Ecto neural progenitor cell (in vitro differentiated cells): ENCODE data around the gene ACBD5.
"Not testable (repeated sequence)": the region's sequence is repeated elsewhere in the genome, so short reads cannot be mapped to it uniquely, and the experiment has no call there.

Source experiments
- DNase-seq: peaks from one replicate; pipeline ENCODE4 v3.0.0-alpha.2; 2018; ENCODE audit warnings: low spot score

ACBD5 gene, protein sequence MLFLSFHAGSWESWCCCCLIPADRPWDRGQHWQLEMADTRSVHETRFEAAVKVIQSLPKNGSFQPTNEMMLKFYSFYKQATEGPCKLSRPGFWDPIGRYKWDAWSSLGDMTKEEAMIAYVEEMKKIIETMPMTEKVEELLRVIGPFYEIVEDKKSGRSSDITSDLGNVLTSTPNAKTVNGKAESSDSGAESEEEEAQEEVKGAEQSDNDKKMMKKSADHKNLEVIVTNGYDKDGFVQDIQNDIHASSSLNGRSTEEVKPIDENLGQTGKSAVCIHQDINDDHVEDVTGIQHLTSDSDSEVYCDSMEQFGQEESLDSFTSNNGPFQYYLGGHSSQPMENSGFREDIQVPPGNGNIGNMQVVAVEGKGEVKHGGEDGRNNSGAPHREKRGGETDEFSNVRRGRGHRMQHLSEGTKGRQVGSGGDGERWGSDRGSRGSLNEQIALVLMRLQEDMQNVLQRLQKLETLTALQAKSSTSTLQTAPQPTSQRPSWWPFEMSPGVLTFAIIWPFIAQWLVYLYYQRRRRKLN

GRCh38 chr10:27240212-27241009 is at the start of gene ACBD5:
ACBD5 (minus strand) TSS chr10:27240797; CDS start chr10:27240688, 109 bp downstream.
- peak; percentile 91 for DNase-seq

GRCh38 chr10:27285093-27285492 is 44.5 kb upstream of the ACBD5 start:
- no peak for DNase-seq

DNA sequence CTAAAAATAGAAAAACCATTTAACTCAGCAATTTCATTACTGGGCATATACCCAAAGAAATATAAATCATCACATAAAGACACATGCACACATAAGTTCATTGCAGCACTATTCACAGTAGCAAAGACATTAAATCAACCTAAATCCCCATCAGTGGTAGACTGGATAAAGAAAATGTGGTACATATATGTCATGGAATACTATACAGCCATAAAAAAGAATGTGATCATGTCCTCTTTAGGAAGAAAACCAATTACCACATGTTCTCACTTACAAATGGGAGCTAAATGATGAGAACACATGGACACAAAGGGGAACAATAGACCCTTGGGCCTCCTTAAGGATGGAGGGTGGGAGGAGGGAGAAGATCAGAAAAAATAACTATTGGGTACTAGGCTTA is 36.0 kb upstream of the ACBD5 start:
- DNase-seq, result no peak

GRCh38 chr10:27266025-27266424 is 25.4 kb upstream of the ACBD5 start:
- DNase-seq, result not testable (repeated sequence)

DNA sequence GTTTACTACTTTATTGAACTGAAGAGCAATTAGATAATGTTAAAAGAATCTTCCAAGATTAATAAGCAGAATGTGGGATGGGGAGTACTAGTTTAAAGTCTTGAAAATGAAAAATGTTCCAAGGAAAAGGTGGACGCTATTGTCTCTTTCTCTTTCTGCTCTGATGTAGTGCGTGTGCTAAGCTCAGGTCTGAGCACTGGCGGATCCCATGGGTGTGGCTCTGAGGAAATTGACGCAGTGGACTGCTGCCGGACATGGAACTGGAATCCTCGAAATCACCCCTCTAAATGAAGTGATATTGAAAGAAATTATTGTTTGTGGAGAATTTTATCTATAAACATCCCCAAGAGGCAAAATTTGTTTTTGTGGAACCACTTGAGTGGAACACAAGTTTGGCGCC is 22.2 kb upstream of the ACBD5 start:
- not testable (repeated sequence) for DNase-seq

- DNase-seq, result peak; percentile 71
Measured at GRCh38 chr10:27258838-27259812, 18.5 kb upstream of the ACBD5 start.

GRCh38 chr10:27258492-27258837 is 17.9 kb upstream of the ACBD5 start:
- DNase-seq, result no peak

GRCh38 chr10:27256299-27257189 is 15.9 kb upstream of the ACBD5 start:
- DNase-seq, result no peak

DNA sequence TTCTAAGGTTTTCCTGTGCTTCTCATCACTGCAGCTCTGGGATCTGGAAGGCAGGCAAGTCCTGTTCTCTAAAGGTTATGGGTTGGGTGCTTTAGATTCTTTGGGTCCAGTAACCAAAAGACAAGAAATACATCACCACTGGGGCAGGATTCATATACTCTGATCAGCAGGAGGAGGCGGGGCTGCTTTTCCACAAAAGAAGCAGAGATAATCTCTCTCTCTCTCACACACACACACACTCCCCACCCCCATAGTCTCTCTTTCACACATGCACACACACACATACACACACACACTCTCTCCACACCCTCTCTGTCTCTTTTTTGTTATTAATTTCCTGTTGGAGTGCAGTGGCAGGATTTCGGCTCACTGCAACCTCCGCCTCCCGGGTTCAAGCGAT is 13.0 kb upstream of the ACBD5 start:
- DNase-seq, result no peak

DNA sequence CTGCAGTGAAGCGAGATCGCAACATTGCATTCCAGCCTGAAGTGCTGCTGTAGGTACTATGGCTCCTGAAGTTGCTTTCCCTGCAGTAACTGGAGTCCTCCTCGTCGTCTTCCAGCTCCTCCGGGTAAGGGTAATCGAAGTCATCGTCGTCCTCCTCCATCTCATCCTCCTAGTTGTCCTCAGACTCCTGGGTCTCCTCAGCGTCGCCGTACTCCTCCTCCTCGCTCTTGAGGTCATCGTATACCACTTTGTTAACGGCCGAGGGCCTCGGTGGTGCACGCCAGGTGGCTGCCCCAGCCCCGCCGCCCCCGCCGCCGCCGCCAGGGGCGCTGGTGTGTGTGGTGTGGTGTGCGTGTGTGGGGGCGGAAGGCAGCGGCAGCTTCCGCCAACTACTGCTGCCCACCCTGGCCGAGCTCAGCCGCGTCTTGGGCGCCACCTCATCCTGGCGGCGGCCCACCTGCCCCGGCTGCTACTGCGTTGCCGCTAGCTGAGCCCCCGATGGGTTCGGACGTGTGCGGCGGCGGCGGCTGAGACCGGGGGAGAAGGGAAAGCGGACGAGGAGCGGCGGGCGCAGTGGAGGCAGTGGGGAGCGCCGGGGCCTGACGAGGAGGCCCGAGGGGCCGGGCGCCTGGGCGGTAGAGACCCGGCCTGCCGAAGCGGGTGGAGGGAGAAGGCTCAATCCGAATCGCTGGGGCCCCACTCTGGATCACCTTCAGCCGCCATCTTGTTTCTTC is 11.8 kb upstream of the ACBD5 start:
- DNase-seq, result peak; percentile 90

DNA sequence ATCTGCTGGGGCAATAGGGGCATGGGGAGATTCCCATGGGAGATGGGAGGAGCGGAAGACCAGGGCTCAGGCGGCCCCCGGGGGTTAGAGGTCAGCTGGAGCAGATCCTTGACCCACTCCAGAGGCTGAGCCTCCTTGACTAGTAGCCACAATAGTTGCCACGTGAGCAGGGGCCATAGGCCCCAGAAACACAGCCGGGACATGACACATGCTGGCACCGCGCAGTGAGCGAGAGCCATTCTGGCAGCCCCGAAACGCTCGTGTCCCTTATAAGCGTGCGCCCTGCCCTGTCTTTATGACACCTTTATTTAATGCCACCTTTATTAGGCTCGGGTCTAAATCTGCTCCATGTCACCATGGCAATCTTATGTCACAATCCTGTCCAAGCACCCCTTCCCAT is 11.0 kb upstream of the ACBD5 start:
- no peak for DNase-seq

DNA sequence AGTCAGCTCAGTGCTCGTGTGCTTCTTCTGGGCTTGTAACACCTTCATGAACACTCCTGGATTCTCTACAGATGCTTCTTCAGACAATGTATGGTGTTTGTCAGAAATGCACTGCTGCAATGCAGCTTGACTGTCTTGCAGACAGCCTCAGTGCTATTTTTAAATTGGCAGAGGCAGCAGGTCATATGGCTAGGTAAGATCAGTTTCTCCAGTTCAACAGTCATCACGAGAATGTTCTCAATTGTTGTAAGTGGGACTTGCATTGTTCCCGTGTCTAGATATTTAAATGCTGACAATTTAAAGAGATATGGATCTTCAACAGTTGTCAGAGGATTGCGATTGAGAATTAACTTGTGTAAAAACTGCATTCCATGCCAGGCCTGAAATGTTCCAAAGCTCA is 7.6 kb upstream of the ACBD5 start:
- DNase-seq, result no peak

GRCh38 chr10:27247441-27247840 is 6.8 kb upstream of the ACBD5 start:
- DNase-seq, result no peak

- DNase-seq, result no peak
Measured at GRCh38 chr10:27247006-27247405, 6.4 kb upstream of the ACBD5 start.

DNA sequence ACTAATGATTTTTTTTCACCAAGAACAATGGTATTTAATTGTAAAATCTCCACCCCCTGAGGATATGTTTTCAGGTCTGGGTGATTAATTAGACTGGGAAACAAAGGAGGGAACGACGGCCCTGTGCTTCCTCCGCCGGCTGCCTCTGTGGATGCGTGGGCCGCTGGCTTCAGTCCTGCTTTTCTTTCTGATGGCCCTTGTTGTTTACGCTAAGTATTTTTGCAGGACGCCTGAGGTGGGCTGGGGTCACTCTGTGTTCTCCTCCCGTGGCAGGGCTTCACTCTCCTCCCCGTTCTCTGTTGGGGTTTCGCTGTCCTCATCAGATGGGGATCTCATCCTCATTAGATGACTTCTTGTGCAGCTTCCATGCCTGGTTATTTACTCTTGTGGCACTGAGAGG is 5.2 kb upstream of the ACBD5 start:
- no peak for DNase-seq

- DNase-seq, result no peak
Measured at GRCh38 chr10:27244976-27245375, 4.4 kb upstream of the ACBD5 start.

DNA sequence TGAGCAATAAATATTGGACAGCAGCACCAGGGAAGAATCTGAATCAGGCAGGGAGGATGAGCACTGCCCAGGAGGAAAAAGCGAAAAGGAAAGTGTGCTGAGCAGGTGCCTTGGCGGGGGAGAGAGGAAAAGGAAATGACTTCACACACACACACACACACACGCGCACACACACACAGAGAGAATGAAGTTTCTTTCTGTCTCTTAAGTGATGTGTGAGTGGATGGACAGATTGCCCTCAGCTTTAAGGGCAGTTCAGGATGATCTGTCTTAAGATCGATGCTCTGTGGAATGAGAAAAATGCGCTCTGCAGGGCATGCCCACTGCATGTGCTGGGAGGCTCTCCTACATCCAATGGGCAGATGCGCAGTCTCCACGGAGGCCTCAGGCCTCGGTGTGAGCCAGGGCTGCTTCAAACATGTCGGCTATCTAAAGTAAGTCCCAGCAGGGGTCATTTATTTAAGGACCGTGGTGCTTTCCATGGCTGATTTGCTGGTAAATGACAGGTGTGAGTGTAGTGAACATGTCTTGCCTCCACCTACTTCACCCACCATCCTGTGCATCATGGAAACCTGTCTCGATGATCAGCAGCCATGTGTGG is 2.5 kb upstream of the ACBD5 start:
- DNase-seq, result peak; percentile 67

- no peak for DNase-seq
Measured at GRCh38 chr10:27242473-27242950, 1.9 kb upstream of the ACBD5 start.

- DNase-seq, result peak; percentile 96
Measured at GRCh38 chr10:27241652-27242472, 1.3 kb upstream of the ACBD5 start.
